ENCODE results near the gene ITGA2B. TPM values are rescaled to one million over a fixed set of nuclear protein-coding genes. Genes with fewer than 3 reads are reported as not detected.

Gene ITGA2B
- total RNA-seq, 6 donors from 2014 or later: 3.0 to 18.1 (median 7.5) TPM

- H3K36me3 ChIP-seq: peaks cover 0 to 41% (median 5%) of the 10 kb centered on the region in 4 donors
Observed at GRCh38 chr17:44414394-44415155, 25.1 kb upstream of the ITGA2B start.

GRCh38 chr17:44409309-44410028, 20.0 kb upstream of the ITGA2B start:
- Histone ChIP-seq H3K9me3 (no peaks in the 10 kb centered on the region), H3K27me3 (no peaks in the 10 kb centered on the region), H3K4me3 (no peak overlapping the region), H3K4me1 (no peaks in the 10 kb centered on the region), H3K36me3 (peaks cover 2 to 11% (median 8%) of the 10 kb centered on the region in 4 donors), H3K27ac (no peak overlapping the region)
- TF ChIP-seq POLR2A (IDR thresholded peaks at IDR 0.05) (no peak), POLR2AphosphoS5 (IDR thresholded peaks at IDR 0.05) (no peak), CTCF (IDR thresholded peaks at IDR 0.05) (no peak), EP300 (IDR thresholded peaks at IDR 0.05) (no peak)
- DNase-seq (no peak), ATAC-seq (ENCODE audit: low FRiP score in 2 of 2) (no peak)
- WGBS, 2 donors: 88 to 90% methylated on average over 7 of the region's 7 CpGs

More at GRCh38 chr17:44414394-44415155, 25.1 kb upstream of the ITGA2B start:
- no peaks in the 10 kb centered on the region for H3K9me3 ChIP-seq
- H3K27ac ChIP-seq: no peak overlapping the region
- H3K4me1 ChIP-seq: no peaks in the 10 kb centered on the region
- DNase-seq (no peak), ATAC-seq (ENCODE audit: low FRiP score in 2 of 2) (no peak)
- no peaks in the 10 kb centered on the region for H3K27me3 ChIP-seq
- 82 to 94% methylated on average over 1 of the region's 1 CpG for WGBS, 2 donors
- TF ChIP-seq POLR2A (IDR thresholded peaks at IDR 0.05): no peak
- TF ChIP-seq EP300 (IDR thresholded peaks at IDR 0.05): no peak
- no peak for TF ChIP-seq POLR2AphosphoS5 (IDR thresholded peaks at IDR 0.05)
- TF ChIP-seq CTCF (IDR thresholded peaks at IDR 0.05): no peak
- H3K4me3 ChIP-seq: no peak overlapping the region

GRCh38 chr17:44408786-44409185, 19.3 kb upstream of the ITGA2B start:
- TF ChIP-seq POLR2AphosphoS5 (IDR thresholded peaks at IDR 0.05): no peak
- TF ChIP-seq CTCF (IDR thresholded peaks at IDR 0.05): no peak
- TF ChIP-seq POLR2A (IDR thresholded peaks at IDR 0.05): no peak
- TF ChIP-seq EP300 (IDR thresholded peaks at IDR 0.05): no peak
- Histone ChIP-seq H3K27ac (no peak overlapping the region), H3K9me3 (no peaks in the 10 kb centered on the region), H3K4me3 (no peak overlapping the region), H3K27me3 (no peaks in the 10 kb centered on the region), H3K4me1 (no peaks in the 10 kb centered on the region), H3K36me3 (peaks cover 2 to 18% (median 10%) of the 10 kb centered on the region in 4 donors)
- DNase-seq (no peak), ATAC-seq (ENCODE audit: low FRiP score in 2 of 2) (no peak)
- WGBS, 2 donors: 88 to 93% methylated on average over 4 of the region's 4 CpGs

GRCh38 chr17:44402564-44403172, 13.2 kb upstream of the ITGA2B start:
- TF ChIP-seq EP300 (IDR thresholded peaks at IDR 0.05) (no peak), POLR2AphosphoS5 (IDR thresholded peaks at IDR 0.05) (no peak), CTCF (IDR thresholded peaks at IDR 0.05) (no peak), POLR2A (IDR thresholded peaks at IDR 0.05) (no peak)
- Histone ChIP-seq H3K27me3 (no peaks in the 10 kb centered on the region), H3K4me3 (no peak overlapping the region), H3K4me1 (no peaks in the 10 kb centered on the region), H3K36me3 (peaks cover 25 to 70% (median 50%) of the 10 kb centered on the region in 4 donors), H3K27ac (no peak overlapping the region), H3K9me3 (no peaks in the 10 kb centered on the region)
- no peak for ATAC-seq (ENCODE audit: low FRiP score in 2 of 2)
- WGBS, 2 donors: 94 to 99% methylated on average over 5 of the region's 5 CpGs
- no peak for DNase-seq

Data from upper lobe of left lung (tissue), 6 donors.